PC-3 (cell line): Measurements from ENCODE around the gene CST8. TPM values are rescaled to one million over a fixed set of nuclear protein-coding genes. Genes with fewer than 3 reads are reported as not detected.

ENCODE experiments used
- ATAC-seq: fragments of 200-7000 bp; cut with Tn5 transposase; 2 replicates; pipeline ENCODE4 v1.9.1; 2020; ENCODE audit warnings: mild to moderate bottlenecking, moderate library complexity
- BruUV-seq: library from RNA; stranded (reverse); fragments of 400-500 nt; replicated peaks from 2 replicates; lab custom pipeline; 2021; lab: Mats Ljungman, UMichigan
- CTCF ChIA-PET: fragments of 300-600 bp; sonication (Branson Sonifier 250); formaldehyde crosslinking; loops from one replicate; lab custom pipeline; 2022; ENCODE audit warnings: antibody characterized with exemption; lab: Charles Lee
- POLR2A ChIA-PET: fragments of 300-600 bp; sonication (Branson Sonifier 250); formaldehyde crosslinking; loops from one replicate; lab custom pipeline; 2022; ENCODE audit warnings: antibody characterized with exemption; ENCODE audit not compliant: unreplicated experiment; lab: Charles Lee
- DNase-seq: peaks from one replicate; pipeline ENCODE4 v3.0.0-alpha.2; 2015
- H2AFZ ChIP-seq: fragments of 300-600 bp; sonication (generic); 2 replicates; pipeline ENCODE4 v1.6.0; 2016; ENCODE audit warnings: antibody characterized with exemption, low read length
- H3F3A ChIP-seq: fragments of 300-600 bp; sonication (generic); one replicate; pipeline ENCODE4 v1.6.0; 2017; ENCODE audit warnings: antibody characterized with exemption, low read length, control low read depth, mild to moderate bottlenecking; ENCODE audit not compliant: unreplicated experiment
- H3K27ac ChIP-seq: fragments of 300-600 bp; sonication (generic); 2 replicates; pipeline ENCODE4 v1.5.1; 2016; ENCODE audit warnings: mild to moderate bottlenecking, low read length
- H3K27me3 ChIP-seq: fragments of 300-600 bp; sonication (generic); 2 replicates; pipeline ENCODE4 v1.6.1; 2016; ENCODE audit warnings: low read length, mixed read lengths
- H3K36me3 ChIP-seq: fragments of 300-600 bp; sonication (generic); 2 replicates; pipeline ENCODE4 v1.6.1; 2016; ENCODE audit warnings: low read depth, mixed run types, low read length, mixed read lengths
- H3K4me1 ChIP-seq: fragments of 300-600 bp; sonication (generic); 2 replicates; pipeline ENCODE4 v1.5.1; 2016; ENCODE audit warnings: low read length; ENCODE audit not compliant: insufficient read depth
- H3K4me2 ChIP-seq: fragments of 300-600 bp; sonication (generic); 2 replicates; pipeline ENCODE4 v1.6.0; 2016; ENCODE audit warnings: low read length
- H3K4me3 ChIP-seq: fragments of 300-600 bp; sonication (generic); 2 replicates; pipeline ENCODE4 v1.5.1; 2016; ENCODE audit warnings: mild to moderate bottlenecking, low read length, mixed read lengths
- H3K79me2 ChIP-seq: fragments of 300-600 bp; sonication (generic); 2 replicates; pipeline ENCODE4 v1.6.1; 2017; ENCODE audit warnings: low read length, mixed read lengths
- H3K9ac ChIP-seq: fragments of 300-600 bp; sonication (generic); 2 replicates; pipeline ENCODE4 v1.6.0; 2016; ENCODE audit warnings: mild to moderate bottlenecking, low read length
- H3K9me2 ChIP-seq: fragments of 300-600 bp; sonication (generic); replicated peaks from 2 replicates; pipeline ENCODE4 v1.6.1; 2016; ENCODE audit warnings: mixed run types, low read length, mixed read lengths
- H3K9me3 ChIP-seq: fragments of 300-600 bp; sonication (generic); 2 replicates; pipeline ENCODE4 v1.6.1; 2016; ENCODE audit warnings: low read length, mixed read lengths
- H4K20me1 ChIP-seq: fragments of 300-600 bp; sonication (generic); 2 replicates; pipeline ENCODE4 v1.6.1; 2016; ENCODE audit warnings: low read length, mixed read lengths
- CTCF ChIP-seq: fragments of 300-600 bp; sonication (generic); conservative IDR thresholded peaks from 2 replicates; pipeline ENCODE4 v1.5.1; 2017; ENCODE audit warnings: antibody characterized with exemption, low read depth, mild to moderate bottlenecking, low read length
- EZH2 ChIP-seq: fragments of 300-600 bp; sonication (generic); IDR thresholded peaks from one replicate; pipeline ENCODE4 v1.6.1; 2017; ENCODE audit warnings: antibody characterized with exemption, mild to moderate bottlenecking, low read length; ENCODE audit not compliant: unreplicated experiment
- EZH2phosphoT487 ChIP-seq: fragments of 300-600 bp; sonication (generic); IDR thresholded peaks from 2 replicates; pipeline ENCODE4 v1.6.1; 2018; ENCODE audit warnings: mild to moderate bottlenecking, antibody characterized with exemption, low read length, borderline replicate concordance
- intact Hi-C: fragments of 100-400 bp; cut with micrococcal nuclease; formaldehyde crosslinking; loops from 2 replicates; pipeline ENCODE4 v1.9.0; 2023
- total RNA-seq: library from RNA; depleted of rRNA; stranded (reverse); fragments of >200 nt; gene quantifications from 2 replicates; pipeline ENCODE4 v1.2.3, GENCODE V29; 2014

The CST8 gene
- total RNA-seq, 1 experiment from 2014 or later = not detected

DNA sequence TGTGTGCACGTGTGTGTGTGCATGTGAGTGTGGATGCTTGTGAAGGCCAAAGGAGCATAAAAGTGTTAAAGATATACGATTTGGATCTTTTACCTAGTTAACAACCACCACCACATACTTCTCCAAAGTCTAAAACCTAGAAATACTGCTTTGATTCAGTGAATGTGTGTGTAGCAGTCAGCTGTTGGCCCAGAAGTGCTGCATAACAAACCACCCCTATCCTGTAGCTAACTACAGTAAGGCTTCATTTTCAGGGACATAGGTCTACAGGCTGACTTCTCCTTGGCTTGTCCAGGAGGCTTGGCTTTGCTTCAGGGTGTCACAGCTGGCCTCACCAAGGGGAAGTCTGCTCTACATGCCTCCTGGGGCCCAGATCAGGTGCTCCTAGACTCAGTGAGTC is 2.4 kb upstream of the CST8 start:
- no peak overlapping the region for H3K4me2 ChIP-seq
- H3K79me2 ChIP-seq = no peaks in the 10 kb centered on the region
- no peak for TF ChIP-seq CTCF
- no peak for TF ChIP-seq EZH2
- TF ChIP-seq EZH2phosphoT487 = no peak
- DNase-seq (no peak), ATAC-seq (no peak)
- H3K4me1 ChIP-seq = no peaks in the 10 kb centered on the region
- CTCF ChIA-PET = no interaction called here
- POLR2A ChIA-PET = no interaction called here
- no peak overlapping the region for H3K4me3 ChIP-seq
- H3K9me3 ChIP-seq = no peaks in the 10 kb centered on the region
- no peaks in the 10 kb centered on the region for H3K36me3 ChIP-seq
- no peak overlapping the region for H3K9ac ChIP-seq
- BruUV-seq = no TSS peak
- intact Hi-C loops = no loop called here
- no peaks in the 10 kb centered on the region for H3K9me2 ChIP-seq
- no peak overlapping the region for H3K27ac ChIP-seq
- no peak overlapping the region for H2AFZ ChIP-seq
- no peaks in the 10 kb centered on the region for H3F3A ChIP-seq
- H3K27me3 ChIP-seq = 0 out of 2 replicates have a peak, but pooled peaks cover 6% of the 10 kb centered on the region
- no peaks in the 10 kb centered on the region for H4K20me1 ChIP-seq

- Histone ChIP-seq H3K4me2 (no peak overlapping the region), H3K9ac (no peak overlapping the region), H3K9me3 (no peaks in the 10 kb centered on the region), H3K9me2 (no peaks in the 10 kb centered on the region), H3K4me1 (no peaks in the 10 kb centered on the region), H3K27me3 (0 out of 2 replicates have a peak, but pooled peaks cover 5% of the 10 kb centered on the region), H3K36me3 (no peaks in the 10 kb centered on the region), H4K20me1 (no peaks in the 10 kb centered on the region), H3K79me2 (no peaks in the 10 kb centered on the region), H3F3A (no peaks in the 10 kb centered on the region), H2AFZ (no peak overlapping the region), H3K4me3 (no peak overlapping the region), H3K27ac (no peak overlapping the region)
- CTCF ChIA-PET = no interaction called here
- DNase-seq = no peak
- ATAC-seq = no peak
- intact Hi-C loops = no loop called here
- POLR2A ChIA-PET = no interaction called here
- TF ChIP-seq EZH2 (no peak), CTCF (no peak), EZH2phosphoT487 (no peak)
- no TSS peak for BruUV-seq
Measured at GRCh38 chr20:23488996-23489395, 1.9 kb upstream of the CST8 start.

DNA sequence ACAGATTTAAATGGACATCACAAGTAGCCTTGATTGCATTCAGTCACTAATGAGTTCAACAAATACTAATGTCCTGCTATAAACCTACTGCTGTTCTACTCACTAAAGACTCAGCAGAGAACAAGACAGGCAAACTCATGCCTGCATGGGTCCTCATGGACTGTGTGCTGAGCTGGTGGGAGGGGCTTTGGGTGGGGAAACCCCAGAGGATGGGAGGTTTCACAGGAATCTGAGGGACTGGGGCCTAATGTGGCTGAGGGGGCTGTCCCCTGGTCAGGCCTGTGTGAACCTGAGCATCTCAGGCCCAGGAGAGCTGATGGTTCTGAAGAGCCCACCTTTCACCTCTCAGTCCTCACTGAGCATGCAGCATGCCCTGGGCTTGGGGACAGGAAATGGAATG is 1.4 kb downstream of the CST8 start:
- no peak for ATAC-seq
- no peak overlapping the region for H3K4me2 ChIP-seq
- no peak overlapping the region for H2AFZ ChIP-seq
- H3K27me3 ChIP-seq = peaks cover 5% of the 10 kb centered on the region; the same call in 1 of the 2 replicates
- TF ChIP-seq EZH2 = no peak
- no peak for TF ChIP-seq EZH2phosphoT487
- TF ChIP-seq CTCF = no peak
- POLR2A ChIA-PET = no interaction called here
- H3F3A ChIP-seq = no peaks in the 10 kb centered on the region
- H3K4me1 ChIP-seq = no peaks in the 10 kb centered on the region
- H3K79me2 ChIP-seq = no peaks in the 10 kb centered on the region
- H3K9ac ChIP-seq = no peak overlapping the region
- H3K27ac ChIP-seq = no peak overlapping the region
- H4K20me1 ChIP-seq = no peaks in the 10 kb centered on the region
- H3K36me3 ChIP-seq = no peaks in the 10 kb centered on the region
- H3K9me2 ChIP-seq = no peaks in the 10 kb centered on the region
- BruUV-seq = no TSS peak
- H3K9me3 ChIP-seq = no peaks in the 10 kb centered on the region
- no peak overlapping the region for H3K4me3 ChIP-seq
- intact Hi-C loops = no loop called here
- CTCF ChIA-PET = no interaction called here
- no peak for DNase-seq
